ENCODE data around the gene AVL9. TPM values are rescaled to one million over a fixed set of nuclear protein-coding genes. Genes with fewer than 3 reads are reported as not detected.
A peak's percentile ranks its signal among the peaks of the same experiment; 100 is the strongest.

Gene AVL9
- total RNA-seq, 2 experiments from 2014 or later: 29.6 to 38.0 TPM

DNA sequence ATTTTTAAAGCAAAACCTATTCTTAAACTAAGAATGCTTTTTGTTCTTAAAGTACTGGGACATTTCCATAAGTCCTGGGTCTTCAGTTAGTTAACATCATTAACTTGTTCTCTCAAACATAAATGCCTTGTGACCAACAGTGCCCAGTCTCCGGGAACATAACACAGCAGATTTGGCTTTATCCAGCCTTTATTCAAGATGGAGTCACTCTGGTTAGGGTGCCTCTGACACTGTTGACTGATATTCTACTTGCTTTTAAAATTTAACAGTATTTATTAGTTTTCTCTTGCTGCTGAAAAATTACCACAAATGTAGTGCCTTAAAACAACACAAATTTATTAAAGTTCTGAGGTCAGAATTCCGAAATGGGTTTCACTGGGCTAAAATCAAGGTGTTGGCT is 44.1 kb downstream of the AVL9 start:
- no peak overlapping the region for H3K27ac Mint-ChIP-seq

DNA sequence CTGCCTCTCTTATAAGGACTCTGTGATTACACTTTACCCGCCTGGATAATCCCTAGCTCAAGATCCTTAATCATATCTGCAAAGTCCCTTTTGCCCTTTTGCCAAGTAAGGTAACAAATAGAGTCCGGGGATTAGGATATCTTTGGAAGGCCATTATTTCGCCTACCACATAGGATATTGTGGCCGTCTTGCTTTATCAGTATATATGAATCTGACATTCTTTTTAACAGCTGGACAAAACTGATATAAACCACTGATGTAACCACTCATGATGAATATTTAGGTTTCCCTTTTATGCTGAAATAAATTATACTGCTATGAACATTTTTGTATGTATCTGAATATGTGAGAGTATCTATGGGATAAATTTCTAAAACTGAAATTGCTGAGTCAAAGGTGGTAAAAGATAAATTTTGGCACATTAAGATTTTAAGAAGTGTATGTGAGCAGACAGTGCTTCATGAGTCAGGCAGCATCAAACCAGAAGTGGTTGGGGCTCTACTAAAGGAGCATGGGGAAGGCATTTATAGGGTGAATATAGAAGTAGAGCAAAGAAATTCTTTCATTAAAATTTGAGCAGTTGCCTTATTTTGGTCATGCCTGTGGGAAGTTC is 44.7 kb downstream of the AVL9 start:
- H3K9me3 Mint-ChIP-seq: no peaks in the 10 kb centered on the region
- peaks cover 32% of the 10 kb centered on the region for H3K4me1 Mint-ChIP-seq (ENCODE audit: low read depth)
- no peaks in the 10 kb centered on the region for H3K27me3 Mint-ChIP-seq (ENCODE audit: low read depth)
- no peak overlapping the region for H3K27ac Mint-ChIP-seq
- CTCF ChIA-PET: no interaction called here
- DNase-seq: peak; percentile 26
- H3K36me3 Mint-ChIP-seq (ENCODE audit: low read depth): peaks cover 8% of the 10 kb centered on the region
- H3K4me3 Mint-ChIP-seq: no peak overlapping the region
- intact Hi-C loops (cut with micrococcal nuclease): no loop called here

More for the DNA sequence above, 44.1 kb downstream of the AVL9 start:
- H3K27me3 Mint-ChIP-seq (ENCODE audit: low read depth): no peaks in the 10 kb centered on the region
- H3K4me3 Mint-ChIP-seq: no peak overlapping the region
- peaks cover 32% of the 10 kb centered on the region for H3K4me1 Mint-ChIP-seq (ENCODE audit: low read depth)
- CTCF ChIA-PET: no interaction called here
- no peaks in the 10 kb centered on the region for H3K9me3 Mint-ChIP-seq
- intact Hi-C loops (cut with micrococcal nuclease): no loop called here
- DNase-seq: no peak
- H3K36me3 Mint-ChIP-seq (ENCODE audit: low read depth): peaks cover 7% of the 10 kb centered on the region

DNA sequence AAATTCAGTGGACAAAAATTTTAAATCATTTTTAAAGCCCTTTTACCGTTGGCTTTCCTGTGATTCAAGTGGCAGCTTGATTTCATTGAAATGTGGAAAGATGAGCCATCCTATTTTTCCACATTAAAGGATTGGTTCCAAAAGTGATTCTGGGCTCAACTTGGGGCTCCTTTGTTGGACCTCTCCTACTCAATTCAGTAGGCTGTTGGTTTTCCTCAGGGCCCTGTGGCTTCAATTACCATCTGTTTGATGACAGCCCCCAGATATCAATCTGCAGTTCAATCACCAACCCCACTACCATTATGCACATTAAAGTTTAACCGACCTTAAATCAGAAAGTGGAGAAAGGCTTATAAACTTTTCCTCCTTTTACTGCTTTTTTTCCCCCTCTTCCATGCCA is 47.3 kb downstream of the AVL9 start:
- Mint-ChIP-seq H3K9me3 (no peaks in the 10 kb centered on the region), H3K36me3 (ENCODE audit: low read depth) (peaks cover 10% of the 10 kb centered on the region), H3K27me3 (ENCODE audit: low read depth) (no peaks in the 10 kb centered on the region), H3K27ac (no peak overlapping the region), H3K4me3 (no peak overlapping the region), H3K4me1 (ENCODE audit: low read depth) (peaks cover 14% of the 10 kb centered on the region)
- intact Hi-C loops (cut with micrococcal nuclease): no loop called here
- no peak for DNase-seq
- CTCF ChIA-PET: no interaction called here

DNA sequence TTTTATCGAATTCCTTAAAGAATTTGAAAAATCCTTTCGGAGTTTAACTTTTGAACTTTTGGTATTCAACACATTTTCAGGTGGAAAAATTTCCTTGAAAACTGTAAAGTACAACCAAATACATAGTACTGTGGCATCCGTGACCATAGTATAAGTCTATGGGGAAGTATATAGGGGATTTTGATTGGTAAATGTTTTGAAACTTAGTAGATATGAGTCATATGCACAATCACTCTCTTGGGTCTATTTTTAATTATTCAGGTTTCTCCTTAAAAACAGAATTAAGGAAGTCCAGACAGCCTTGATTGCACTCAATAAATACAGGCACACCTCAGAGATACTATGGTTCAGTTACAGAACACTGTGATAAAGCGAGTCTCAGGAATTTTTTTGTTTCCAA is 64.2 kb downstream of the AVL9 start:
- Mint-ChIP-seq H3K4me3 (no peak overlapping the region), H3K27ac (no peak overlapping the region), H3K36me3 (ENCODE audit: low read depth) (peaks cover 19% of the 10 kb centered on the region), H3K27me3 (ENCODE audit: low read depth) (no peaks in the 10 kb centered on the region), H3K9me3 (no peaks in the 10 kb centered on the region), H3K4me1 (ENCODE audit: low read depth) (peaks cover 16% of the 10 kb centered on the region)
- CTCF ChIA-PET: no interaction called here
- intact Hi-C loops (cut with micrococcal nuclease): no loop called here
- DNase-seq: no peak

DNA sequence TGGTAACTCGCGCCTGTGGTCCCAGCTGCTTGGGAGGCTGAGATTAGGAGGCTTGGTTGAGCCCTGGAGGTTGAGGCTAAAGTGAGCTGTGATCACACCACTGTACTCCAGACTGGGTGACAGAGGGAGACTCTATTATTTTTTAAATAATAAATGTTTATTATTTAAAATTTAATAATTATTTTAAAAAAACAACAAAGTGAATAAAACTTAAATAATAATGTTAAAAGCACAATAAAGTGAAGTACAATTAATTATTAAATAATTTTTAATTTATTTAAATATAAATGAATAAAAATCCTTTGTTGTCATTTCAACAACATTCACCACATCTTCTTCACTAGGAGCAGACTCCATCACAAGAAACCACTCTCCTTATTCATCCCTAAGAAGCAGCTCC is 64.8 kb downstream of the AVL9 start:
- intact Hi-C loops (cut with micrococcal nuclease): loop anchor here (2.0 kb wide), 1 partner anchor 69 kb away; the partner anchor contains the start of gene LSM5
- peaks cover 14% of the 10 kb centered on the region for H3K36me3 Mint-ChIP-seq (ENCODE audit: low read depth)
- H3K27ac Mint-ChIP-seq: no peak overlapping the region
- CTCF ChIA-PET: no interaction called here
- no peak overlapping the region for H3K4me3 Mint-ChIP-seq
- H3K4me1 Mint-ChIP-seq (ENCODE audit: low read depth): peaks cover 16% of the 10 kb centered on the region
- no peaks in the 10 kb centered on the region for H3K27me3 Mint-ChIP-seq (ENCODE audit: low read depth)
- DNase-seq: no peak
- H3K9me3 Mint-ChIP-seq: no peaks in the 10 kb centered on the region

DNA sequence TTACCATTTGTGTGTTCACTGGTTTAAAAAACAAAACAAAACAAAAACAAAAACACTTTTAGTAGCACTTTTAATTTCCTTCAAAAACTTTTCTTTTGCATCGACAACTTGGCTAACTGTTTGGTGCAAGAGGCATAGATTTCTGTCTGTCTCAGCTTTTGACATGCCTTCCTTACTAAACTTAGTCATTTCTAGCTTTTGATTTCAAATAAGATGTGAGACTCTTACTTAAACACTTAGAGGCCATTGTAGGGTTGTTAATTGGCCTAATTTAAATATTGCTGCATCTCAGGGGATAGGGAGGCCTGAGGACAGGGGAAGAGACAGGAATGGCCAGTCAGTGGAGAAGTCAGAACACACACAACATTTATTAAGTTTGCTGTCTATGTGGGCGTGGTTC is 66.3 kb downstream of the AVL9 start:
- Mint-ChIP-seq H3K9me3 (no peaks in the 10 kb centered on the region), H3K4me3 (no peak overlapping the region), H3K36me3 (ENCODE audit: low read depth) (peaks cover 12% of the 10 kb centered on the region), H3K4me1 (ENCODE audit: low read depth) (peaks cover 16% of the 10 kb centered on the region), H3K27ac (no peak overlapping the region), H3K27me3 (ENCODE audit: low read depth) (no peaks in the 10 kb centered on the region)
- DNase-seq: no peak
- CTCF ChIA-PET: no interaction called here
- intact Hi-C loops (cut with micrococcal nuclease): loop anchor here (2.0 kb wide), 1 partner anchor 71 kb away; the partner anchor contains the start of gene LSM5

DNA sequence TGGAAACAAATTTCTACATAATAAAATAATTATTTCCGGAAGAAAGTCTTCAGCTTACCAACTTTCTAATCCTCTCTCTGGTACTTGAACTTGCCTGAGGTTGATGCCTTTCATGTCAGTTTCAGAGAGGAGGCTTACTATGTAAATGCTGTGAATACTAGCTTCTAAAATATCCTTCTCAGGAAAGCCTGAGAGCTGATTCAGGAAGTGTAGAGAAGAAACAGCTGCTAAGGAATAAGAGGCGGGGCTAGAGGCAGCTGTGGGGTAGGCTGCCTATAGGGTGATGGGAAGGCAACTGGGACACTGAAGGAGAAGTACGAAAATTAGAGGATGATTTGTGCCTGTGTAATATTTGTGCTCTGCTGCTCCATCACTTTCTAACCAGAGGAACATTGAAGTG is 69.3 kb downstream of the AVL9 start:
- H3K27ac Mint-ChIP-seq: no peak overlapping the region
- intact Hi-C loops (cut with micrococcal nuclease): no loop called here
- H3K36me3 Mint-ChIP-seq (ENCODE audit: low read depth): peaks cover 8% of the 10 kb centered on the region

DNA sequence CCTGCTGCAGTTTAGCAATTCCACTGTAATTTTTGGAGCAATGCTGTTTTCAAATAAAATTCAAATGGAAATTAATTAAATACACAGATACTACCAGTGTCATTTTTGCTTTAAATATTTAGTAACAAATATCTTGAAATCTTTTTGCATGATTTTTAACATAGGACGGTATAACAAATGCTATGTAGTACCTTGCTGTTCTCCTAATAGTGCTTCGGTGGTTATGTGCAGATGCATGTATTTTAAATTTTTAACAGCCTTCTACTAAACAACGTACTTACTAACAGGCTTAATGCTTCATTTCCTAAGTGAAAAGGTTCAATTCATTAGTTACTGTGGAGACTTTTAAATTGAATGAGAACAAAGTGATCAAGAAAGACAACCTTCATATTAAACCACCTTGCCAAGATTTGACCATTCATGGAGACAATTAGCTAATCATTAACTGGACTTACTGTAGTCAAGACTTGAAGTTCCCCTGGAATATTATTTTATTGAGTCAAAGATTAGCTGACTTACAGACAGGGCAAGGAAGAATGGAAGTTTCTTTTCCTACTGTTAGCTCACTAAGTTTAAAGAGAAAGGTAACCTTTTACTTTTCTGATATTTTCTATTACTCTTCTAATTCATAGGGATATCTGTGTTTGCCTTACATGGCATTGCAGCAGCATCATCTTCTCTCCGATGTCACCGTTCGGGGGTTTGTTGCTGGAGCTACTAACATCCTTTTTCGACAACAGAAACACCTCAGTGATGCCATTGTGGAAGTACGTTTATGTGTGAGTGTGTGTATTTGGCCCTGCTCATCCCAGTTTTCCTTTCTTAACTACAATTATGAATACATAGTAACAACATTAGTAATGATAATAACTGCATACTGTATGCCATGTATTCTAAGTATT is 74.3 kb downstream of the AVL9 start:
- Mint-ChIP-seq H3K27ac (no peak overlapping the region), H3K9me3 (no peaks in the 10 kb centered on the region), H3K27me3 (ENCODE audit: low read depth) (no peaks in the 10 kb centered on the region), H3K4me3 (no peak overlapping the region), H3K36me3 (ENCODE audit: low read depth) (peaks cover 4% of the 10 kb centered on the region), H3K4me1 (ENCODE audit: low read depth) (no peaks in the 10 kb centered on the region)
- intact Hi-C loops (cut with micrococcal nuclease): no loop called here
- no peak for DNase-seq
- CTCF ChIA-PET: no interaction called here

More for the DNA sequence above, 69.3 kb downstream of the AVL9 start:
- Mint-ChIP-seq H3K4me1 (ENCODE audit: low read depth) (peaks cover 14% of the 10 kb centered on the region), H3K4me3 (no peak overlapping the region), H3K27me3 (ENCODE audit: low read depth) (no peaks in the 10 kb centered on the region), H3K9me3 (no peaks in the 10 kb centered on the region)
- no peak for DNase-seq
- CTCF ChIA-PET: interaction anchor here (0.6 to 1.8 kb wide), 2 partner anchors 19 to 241 kb away, joined by 3 to 5 read pairs; no protein-coding TSS in a partner anchor

DNA sequence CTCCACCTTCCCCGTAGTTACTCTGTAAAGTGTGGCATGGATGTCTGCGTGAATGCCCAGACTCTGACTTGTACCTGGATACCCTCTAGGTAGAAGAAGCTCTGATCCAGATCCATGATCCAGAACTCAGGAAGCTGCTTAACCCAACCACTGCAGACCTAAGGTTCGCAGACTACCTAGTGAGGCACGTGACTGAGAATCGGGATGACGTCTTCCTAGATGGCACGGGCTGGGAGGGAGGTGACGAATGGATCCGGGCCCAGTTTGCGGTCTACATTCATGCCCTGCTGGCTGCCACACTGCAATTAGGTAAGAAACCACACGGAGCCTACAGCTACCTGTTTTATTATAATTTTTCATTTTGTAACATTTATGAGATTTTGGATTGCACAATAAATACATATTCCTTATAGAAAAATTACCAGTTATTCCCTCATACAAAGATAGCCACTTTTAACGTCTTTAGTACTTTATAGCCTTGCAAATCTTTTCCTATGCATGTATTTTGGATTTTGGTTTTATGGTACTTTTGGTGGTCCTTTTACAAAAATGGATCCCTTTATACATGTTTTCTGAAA is 77.9 kb downstream of the AVL9 start:
- Mint-ChIP-seq H3K4me3 (no peak overlapping the region), H3K4me1 (ENCODE audit: low read depth) (no peaks in the 10 kb centered on the region), H3K27ac (no peak overlapping the region), H3K9me3 (no peaks in the 10 kb centered on the region), H3K36me3 (ENCODE audit: low read depth) (peaks cover 7% of the 10 kb centered on the region), H3K27me3 (ENCODE audit: low read depth) (no peaks in the 10 kb centered on the region)
- intact Hi-C loops (cut with micrococcal nuclease): no loop called here
- DNase-seq: no peak
- CTCF ChIA-PET: no interaction called here

DNA sequence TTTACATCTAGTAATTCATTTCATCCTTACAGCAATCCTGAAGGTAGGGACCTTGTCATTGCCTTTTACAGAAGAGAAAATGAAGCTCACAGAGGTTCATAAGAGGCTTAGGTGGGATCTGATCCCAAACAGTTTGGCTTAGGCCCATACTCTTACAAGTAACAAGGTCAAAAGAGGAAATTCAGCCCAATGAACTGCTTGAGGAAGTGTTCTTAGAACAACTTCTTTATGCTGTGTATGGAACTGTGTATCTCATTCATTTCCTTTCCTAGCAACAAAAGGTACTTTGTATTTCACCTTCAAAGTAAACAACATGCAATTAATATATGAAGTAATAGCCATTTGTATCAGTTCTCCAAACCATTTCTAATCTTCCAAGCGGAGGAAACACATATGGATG is 79.3 kb downstream of the AVL9 start:
- Mint-ChIP-seq H3K27ac (no peak overlapping the region), H3K9me3 (no peaks in the 10 kb centered on the region), H3K36me3 (ENCODE audit: low read depth) (peaks cover 7% of the 10 kb centered on the region), H3K4me3 (no peak overlapping the region), H3K27me3 (ENCODE audit: low read depth) (no peaks in the 10 kb centered on the region), H3K4me1 (ENCODE audit: low read depth) (no peaks in the 10 kb centered on the region)
- no peak for DNase-seq
- CTCF ChIA-PET: interaction anchor here (0.6 to 0.7 kb wide), 2 partner anchors 9 to 10 kb away, joined by 3 to 5 read pairs; no protein-coding TSS in a partner anchor
- intact Hi-C loops (cut with micrococcal nuclease): no loop called here

DNA sequence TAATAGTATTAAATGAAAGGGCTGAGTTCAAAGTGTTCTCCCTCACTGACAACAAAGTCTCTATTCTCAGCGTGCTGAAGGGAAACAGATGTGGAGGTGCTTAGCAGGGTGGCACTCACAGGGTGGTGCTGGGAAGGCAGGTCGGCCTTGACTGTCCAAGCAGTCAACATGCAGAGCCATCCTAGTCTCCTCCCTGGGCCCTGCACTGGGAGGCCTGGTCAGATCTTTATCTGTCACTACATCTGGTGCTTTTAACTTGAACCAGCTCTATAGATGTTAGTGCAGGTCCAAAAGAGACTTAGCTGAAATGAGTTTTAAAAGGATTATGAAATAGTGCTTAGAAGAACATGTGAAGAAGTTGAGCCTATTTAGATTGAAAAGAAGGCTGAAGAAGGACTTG is 82.1 kb downstream of the AVL9 start:
- no peaks in the 10 kb centered on the region for H3K4me1 Mint-ChIP-seq (ENCODE audit: low read depth)
- intact Hi-C loops (cut with micrococcal nuclease): no loop called here
- no peaks in the 10 kb centered on the region for H3K27me3 Mint-ChIP-seq (ENCODE audit: low read depth)
- CTCF ChIA-PET: no interaction called here
- H3K27ac Mint-ChIP-seq: no peak overlapping the region
- peaks cover 13% of the 10 kb centered on the region for H3K36me3 Mint-ChIP-seq (ENCODE audit: low read depth)
- no peak overlapping the region for H3K4me3 Mint-ChIP-seq
- no peak for DNase-seq
- no peaks in the 10 kb centered on the region for H3K9me3 Mint-ChIP-seq

DNA sequence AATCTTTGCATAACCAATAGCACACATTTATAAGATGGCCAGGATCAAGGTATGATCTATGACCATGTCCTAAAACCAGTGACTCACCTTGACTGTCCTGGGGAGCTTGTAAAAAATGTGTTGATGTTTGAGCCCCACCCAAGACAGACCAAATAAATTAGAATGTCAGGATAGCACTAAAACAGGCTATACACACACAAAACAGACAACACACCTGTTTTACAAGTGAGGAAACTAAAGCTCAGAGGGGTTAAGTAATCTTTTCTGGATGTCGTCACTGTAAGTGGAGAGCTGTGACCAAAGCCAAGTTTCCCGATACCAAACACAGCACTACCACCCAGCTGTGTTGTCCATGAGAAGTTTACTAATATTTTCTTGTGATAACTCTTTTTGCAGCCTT is 84.5 kb downstream of the AVL9 start:
- Mint-ChIP-seq H3K9me3 (no peaks in the 10 kb centered on the region), H3K36me3 (ENCODE audit: low read depth) (peaks cover 14% of the 10 kb centered on the region), H3K27ac (no peak overlapping the region), H3K4me3 (no peak overlapping the region), H3K4me1 (ENCODE audit: low read depth) (no peaks in the 10 kb centered on the region), H3K27me3 (ENCODE audit: low read depth) (no peaks in the 10 kb centered on the region)
- CTCF ChIA-PET: interaction anchor here (1.0 kb wide), 1 partner anchor 27 kb away, joined by 3 read pairs; no protein-coding TSS in a partner anchor
- intact Hi-C loops (cut with micrococcal nuclease): no loop called here
- DNase-seq: no peak

Measured in activated naive CD4-positive, alpha-beta T cell treated with anti-CD3 and anti-CD28 coated beads for 36 hours (primary cell).